HepG2 (cell line): ENCODE measurements around the gene RASAL1. TPM values are rescaled to one million over a fixed set of nuclear protein-coding genes. Genes with fewer than 3 reads are reported as not detected.

Experiments
- FOXK1 ChIP-seq: sonication (generic); formaldehyde crosslinking; IDR thresholded peaks from 2 replicates; pipeline ENCODE4 v1.4.0; 2020; ENCODE audit warnings: low read depth, missing genetic modification reagents, borderline replicate concordance
- KDM1A ChIP-seq: IDR thresholded peaks from 2 replicates; pipeline ENCODE4 v1.6.1; 2016; ENCODE audit warnings: missing compliant biosample characterization
- MIXL1 ChIP-seq: IDR thresholded peaks from 2 replicates; pipeline ENCODE4 v1.6.1; 2016
- NR2C2 ChIP-seq: sonication (generic); formaldehyde crosslinking; IDR thresholded peaks from 2 replicates; pipeline ENCODE4 v1.4.0; 2020; ENCODE audit warnings: missing genetic modification reagents, mild to moderate bottlenecking, moderate library complexity, borderline replicate concordance
- SCMH1 ChIP-seq: sonication (generic); formaldehyde crosslinking; IDR thresholded peaks from 2 replicates; pipeline ENCODE4 v1.9.0; 2021; ENCODE audit warnings: missing genetic modification reagents, mild to moderate bottlenecking, borderline replicate concordance
- TBP ChIP-seq: sonication (generic); formaldehyde crosslinking; IDR thresholded peaks from 2 replicates; pipeline ENCODE4 v1.5.0; 2020; ENCODE audit warnings: missing genetic modification reagents
- ZFX ChIP-seq: sonication (generic); formaldehyde crosslinking; IDR thresholded peaks from 2 replicates; pipeline ENCODE4 v1.4.0; 2020; ENCODE audit warnings: mild to moderate bottlenecking, low read depth, missing genetic modification reagents, moderate library complexity
- ZNF703 ChIP-seq: sonication (generic); formaldehyde crosslinking; IDR thresholded peaks from 2 replicates; pipeline ENCODE4 v1.5.1; 2020; ENCODE audit warnings: missing genetic modification reagents, mild to moderate bottlenecking, moderate library complexity, borderline replicate concordance
- polyA plus RNA-seq, 8 experiments: library from polyadenylated mRNA; depleted of rRNA in 3 of 8; stranded (reverse) in 7 of 8; unstranded in 1 of 8; fragments of >200 nt; fragmentation: Illumina TruSeq in 4 of 8; extraction: Trizol in 4 of 8; gene quantifications; 2 replicates each; pipeline versions ENCODE4 v1.2.1 to v1.2.3, GENCODE V29; 2011 to 2016; ENCODE audit warnings: low read depth in 4 of 8, missing spikeins in 1 of 8, mixed read lengths in 1 of 8; ENCODE audit not compliant: insufficient read depth in 1 of 8
- total RNA-seq, 5 experiments: library from RNA; depleted of rRNA; stranded (reverse); fragments of >200 nt; fragmentation: Illumina TruSeq; extraction: Trizol; gene quantifications; 2 replicates each; pipeline ENCODE4 v1.2.3, GENCODE V29; 2016; ENCODE audit warnings: low read depth in 1 of 5
- TF ChIP-seq, protein P1 (sequence below): IDR thresholded peaks from 2 replicates; pipeline ENCODE4 v1.4.0; 2020; ENCODE audit warnings: mild to moderate bottlenecking, missing genetic modification reagents
- TF ChIP-seq, protein P2 (sequence below): sonication (generic); formaldehyde crosslinking; IDR thresholded peaks from 2 replicates; pipeline ENCODE4 v1.4.0; 2020; ENCODE audit warnings: missing genetic modification reagents

RASAL1 gene
- total and polyA plus RNA-seq, 2 of the 13 experiments (the other 11 are each of a cell fraction or from before 2014, with no cell fraction given): not detected

DNA sequence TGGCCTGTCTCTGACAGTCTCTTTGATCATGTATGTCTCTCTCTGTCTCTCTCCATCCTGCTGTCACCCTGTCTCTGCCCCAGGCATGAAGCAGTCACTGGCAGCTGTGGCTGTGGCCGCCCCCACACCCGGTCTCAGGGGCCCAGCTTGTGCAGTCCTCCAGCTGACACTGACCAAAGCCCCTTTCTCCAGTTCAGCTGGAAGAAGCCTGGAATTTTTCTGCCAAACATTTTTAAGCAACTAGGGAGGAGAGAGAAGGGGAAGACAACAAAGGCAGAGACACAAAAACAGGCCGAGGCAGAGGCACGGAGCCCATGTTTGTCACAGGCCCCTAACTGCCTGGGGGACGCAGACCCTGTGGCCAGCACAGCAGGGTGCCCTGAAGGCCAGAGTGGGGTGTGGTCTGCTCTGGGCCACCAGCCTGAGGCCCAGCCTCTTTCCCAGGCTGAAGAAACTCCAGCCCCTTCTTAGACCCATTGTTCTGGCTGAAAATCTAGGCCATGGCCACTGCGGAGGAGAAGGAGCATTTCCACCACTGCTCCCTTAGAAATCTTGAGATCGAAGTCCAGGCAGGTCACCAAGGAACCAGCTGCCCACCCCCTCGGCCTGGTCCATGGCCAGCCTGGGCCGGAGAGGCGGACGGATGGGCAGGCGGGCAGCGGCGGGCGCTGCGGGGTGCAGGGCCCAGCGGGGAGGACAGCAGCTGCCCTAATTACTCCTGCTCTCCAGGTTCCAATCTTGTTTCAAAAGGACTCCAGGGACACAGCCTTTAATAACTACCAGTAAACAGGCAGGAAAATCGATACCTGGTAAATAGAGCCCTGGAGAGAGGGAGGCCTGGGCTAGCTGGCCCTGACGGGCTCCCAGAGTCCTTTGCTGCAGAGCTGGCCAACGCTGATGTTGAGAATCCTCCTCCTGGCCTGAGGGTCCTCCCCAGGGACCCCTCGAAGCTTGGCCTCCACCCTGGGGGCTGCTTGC lies 64.1 kb downstream of the RASAL1 start (continued):
- TF ChIP-seq, protein P1, sequence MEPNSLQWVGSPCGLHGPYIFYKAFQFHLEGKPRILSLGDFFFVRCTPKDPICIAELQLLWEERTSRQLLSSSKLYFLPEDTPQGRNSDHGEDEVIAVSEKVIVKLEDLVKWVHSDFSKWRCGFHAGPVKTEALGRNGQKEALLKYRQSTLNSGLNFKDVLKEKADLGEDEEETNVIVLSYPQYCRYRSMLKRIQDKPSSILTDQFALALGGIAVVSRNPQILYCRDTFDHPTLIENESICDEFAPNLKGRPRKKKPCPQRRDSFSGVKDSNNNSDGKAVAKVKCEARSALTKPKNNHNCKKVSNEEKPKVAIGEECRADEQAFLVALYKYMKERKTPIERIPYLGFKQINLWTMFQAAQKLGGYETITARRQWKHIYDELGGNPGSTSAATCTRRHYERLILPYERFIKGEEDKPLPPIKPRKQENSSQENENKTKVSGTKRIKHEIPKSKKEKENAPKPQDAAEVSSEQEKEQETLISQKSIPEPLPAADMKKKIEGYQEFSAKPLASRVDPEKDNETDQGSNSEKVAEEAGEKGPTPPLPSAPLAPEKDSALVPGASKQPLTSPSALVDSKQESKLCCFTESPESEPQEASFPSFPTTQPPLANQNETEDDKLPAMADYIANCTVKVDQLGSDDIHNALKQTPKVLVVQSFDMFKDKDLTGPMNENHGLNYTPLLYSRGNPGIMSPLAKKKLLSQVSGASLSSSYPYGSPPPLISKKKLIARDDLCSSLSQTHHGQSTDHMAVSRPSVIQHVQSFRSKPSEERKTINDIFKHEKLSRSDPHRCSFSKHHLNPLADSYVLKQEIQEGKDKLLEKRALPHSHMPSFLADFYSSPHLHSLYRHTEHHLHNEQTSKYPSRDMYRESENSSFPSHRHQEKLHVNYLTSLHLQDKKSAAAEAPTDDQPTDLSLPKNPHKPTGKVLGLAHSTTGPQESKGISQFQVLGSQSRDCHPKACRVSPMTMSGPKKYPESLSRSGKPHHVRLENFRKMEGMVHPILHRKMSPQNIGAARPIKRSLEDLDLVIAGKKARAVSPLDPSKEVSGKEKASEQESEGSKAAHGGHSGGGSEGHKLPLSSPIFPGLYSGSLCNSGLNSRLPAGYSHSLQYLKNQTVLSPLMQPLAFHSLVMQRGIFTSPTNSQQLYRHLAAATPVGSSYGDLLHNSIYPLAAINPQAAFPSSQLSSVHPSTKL (CRISPR knock-in tag): peak; percentile 39; the same call in 1 of the 2 replicates
- TF ChIP-seq MIXL1 (CRISPR knock-in tag): peak; percentile 63; the same call in 1 of the 2 replicates
- no peak for TF ChIP-seq NR2C2
- TF ChIP-seq KDM1A (CRISPR knock-in tag): no peak
- TF ChIP-seq FOXK1 (CRISPR knock-in tag): 0 out of 2 replicates have a peak, but pooled peaks have one; percentile 38
- TF ChIP-seq TBP (CRISPR knock-in tag): no peak
- TF ChIP-seq SCMH1: no peak
- TF ChIP-seq, protein P2, sequence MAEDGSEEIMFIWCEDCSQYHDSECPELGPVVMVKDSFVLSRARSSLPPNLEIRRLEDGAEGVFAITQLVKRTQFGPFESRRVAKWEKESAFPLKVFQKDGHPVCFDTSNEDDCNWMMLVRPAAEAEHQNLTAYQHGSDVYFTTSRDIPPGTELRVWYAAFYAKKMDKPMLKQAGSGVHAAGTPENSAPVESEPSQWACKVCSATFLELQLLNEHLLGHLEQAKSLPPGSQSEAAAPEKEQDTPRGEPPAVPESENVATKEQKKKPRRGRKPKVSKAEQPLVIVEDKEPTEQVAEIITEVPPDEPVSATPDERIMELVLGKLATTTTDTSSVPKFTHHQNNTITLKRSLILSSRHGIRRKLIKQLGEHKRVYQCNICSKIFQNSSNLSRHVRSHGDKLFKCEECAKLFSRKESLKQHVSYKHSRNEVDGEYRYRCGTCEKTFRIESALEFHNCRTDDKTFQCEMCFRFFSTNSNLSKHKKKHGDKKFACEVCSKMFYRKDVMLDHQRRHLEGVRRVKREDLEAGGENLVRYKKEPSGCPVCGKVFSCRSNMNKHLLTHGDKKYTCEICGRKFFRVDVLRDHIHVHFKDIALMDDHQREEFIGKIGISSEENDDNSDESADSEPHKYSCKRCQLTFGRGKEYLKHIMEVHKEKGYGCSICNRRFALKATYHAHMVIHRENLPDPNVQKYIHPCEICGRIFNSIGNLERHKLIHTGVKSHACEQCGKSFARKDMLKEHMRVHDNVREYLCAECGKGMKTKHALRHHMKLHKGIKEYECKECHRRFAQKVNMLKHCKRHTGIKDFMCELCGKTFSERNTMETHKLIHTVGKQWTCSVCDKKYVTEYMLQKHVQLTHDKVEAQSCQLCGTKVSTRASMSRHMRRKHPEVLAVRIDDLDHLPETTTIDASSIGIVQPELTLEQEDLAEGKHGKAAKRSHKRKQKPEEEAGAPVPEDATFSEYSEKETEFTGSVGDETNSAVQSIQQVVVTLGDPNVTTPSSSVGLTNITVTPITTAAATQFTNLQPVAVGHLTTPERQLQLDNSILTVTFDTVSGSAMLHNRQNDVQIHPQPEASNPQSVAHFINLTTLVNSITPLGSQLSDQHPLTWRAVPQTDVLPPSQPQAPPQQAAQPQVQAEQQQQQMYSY (CRISPR knock-in tag): no peak
- peak; percentile 76 for TF ChIP-seq ZFX (CRISPR knock-in tag)
- no peak for TF ChIP-seq ZNF703 (CRISPR knock-in tag)
- TF ChIP-seq, all 625 proteins: peak for 51
